Ovary (tissue), 9 donors: Measurements from ENCODE around the gene BIRC7. TPM values are rescaled to one million over a fixed set of nuclear protein-coding genes. Genes with fewer than 3 reads are reported as not detected.
"Not testable (repeated sequence)": the region's sequence is repeated elsewhere in the genome, so short reads cannot be mapped to it uniquely, and the experiment has no call there.

Experiments used
- DNase-seq, 5 donors: peaks; one replicate each; pipeline ENCODE4 v3.0.0-alpha.2; 2019 to 2020
- H3K27ac ChIP-seq, 2 donors: fragments of 200-600 bp; one replicate each; pipeline versions ENCODE4 v1.5.1 to v1.8.0; 2019 to 2022
- H3K27me3 ChIP-seq: fragments of 200-600 bp; one replicate; pipeline ENCODE4 v1.8.0; 2022
- H3K36me3 ChIP-seq: fragments of 200-600 bp; sonication (generic); one replicate; pipeline ENCODE4 v1.5.1; 2019
- H3K4me1 ChIP-seq: one replicate; pipeline ENCODE4 v1.8.1; 2013; ENCODE audit warnings: mild to moderate bottlenecking, moderate library complexity; ENCODE audit not compliant: insufficient read depth
- H3K4me3 ChIP-seq: fragments of 200-600 bp; sonication (generic); one replicate; pipeline ENCODE4 v1.5.1; 2017
- H3K9me3 ChIP-seq, 2 donors: fragments of 200-600 bp in 1 of 2; sonication (generic) in 1 of 2; one replicate each; pipeline versions ENCODE4 v1.5.1 to v1.8.1; 2013 to 2019; ENCODE audit warnings: mild to moderate bottlenecking in 1 of 2, moderate library complexity in 1 of 2
- EP300 ChIP-seq: sonication (generic); formaldehyde crosslinking; IDR thresholded peaks from one replicate; pipeline ENCODE4 v1.6.1; 2017; ENCODE audit warnings: antibody characterized with exemption
- POLR2A ChIP-seq: fragments of 450-650 bp; IDR thresholded peaks from one replicate; pipeline ENCODE4 v1.6.1; 2017; ENCODE audit warnings: antibody characterized with exemption, mild to moderate bottlenecking, moderate library complexity
- WGBS, 3 donors: extraction: QIAGEN DNeasy Blood & Tissue Kit in 1 of 3; methylation state at CpG; one replicate each; pipeline versions ENCODE4 v1.1.5 to v1.1.7; 2013 to 2017; 5-methylcytosine and 5-hydroxymethylcytosine counted together
- intact Hi-C, 4 donors: fragments of 100-400 bp; cut with DNase I; formaldehyde crosslinking; loops; one replicate each; pipeline versions ENCODE4 v1.11.0 to v1.15.1; 2022 to 2023
- polyA plus RNA-seq, 2 donors: library from polyadenylated mRNA; stranded (reverse); fragments of 200-250 nt in 1 of 2; fragments of 350-450 nt in 1 of 2; fragmentation: Illumina TruSeq in 1 of 2; extraction: RNeasy Lipid Tissue Mini Kit (QIAGEN cat#74804) in 1 of 2; gene quantifications; one replicate each; pipeline ENCODE4 v1.2.3, GENCODE V29; 2013 to 2014
- total RNA-seq, 7 donors: library from RNA; depleted of rRNA in 2 of 7; stranded (reverse); fragments of >200 nt in 2 of 7; fragmentation: NEBNext Ultra II Directional in 3 of 7; extraction: Animal tissue kit (Norgen Biotek cat#: 25700) in 3 of 7; gene quantifications; one replicate each; pipeline versions ENCODE4 v1.1.0 to v1.2.4, GENCODE V29; 2016 to 2023
- TF ChIP-seq, protein P1 (sequence below), 3 donors: fragments of 450-650 bp in 2 of 3; fragments of 200-600 bp in 1 of 3; IDR thresholded peaks; one replicate each; pipeline versions ENCODE4 v1.5.1 to v1.8.0; 2016 to 2022; ENCODE audit warnings: antibody characterized with exemption in 3 of 3, mild to moderate bottlenecking in 1 of 3
- donor health status: DM: no; HTN: no; CAD: no; lungs with moderate emphysema.
- donor health status: DM: no; HTN: no; CAD: no.
- donor health status: Bipolar disorder and iron deficiency.
- donor health status: DM: yes; HTN: yes; CAD: no.
- donor health status: DM: no; HTN: no; CAD: no.
- donor health status: DM: yes; HTN: yes; CAD: no.

The BIRC7 gene
- total and polyA plus RNA-seq, 9 donors = 0.60 to 1.1 TPM; not detected in 7

DNA sequence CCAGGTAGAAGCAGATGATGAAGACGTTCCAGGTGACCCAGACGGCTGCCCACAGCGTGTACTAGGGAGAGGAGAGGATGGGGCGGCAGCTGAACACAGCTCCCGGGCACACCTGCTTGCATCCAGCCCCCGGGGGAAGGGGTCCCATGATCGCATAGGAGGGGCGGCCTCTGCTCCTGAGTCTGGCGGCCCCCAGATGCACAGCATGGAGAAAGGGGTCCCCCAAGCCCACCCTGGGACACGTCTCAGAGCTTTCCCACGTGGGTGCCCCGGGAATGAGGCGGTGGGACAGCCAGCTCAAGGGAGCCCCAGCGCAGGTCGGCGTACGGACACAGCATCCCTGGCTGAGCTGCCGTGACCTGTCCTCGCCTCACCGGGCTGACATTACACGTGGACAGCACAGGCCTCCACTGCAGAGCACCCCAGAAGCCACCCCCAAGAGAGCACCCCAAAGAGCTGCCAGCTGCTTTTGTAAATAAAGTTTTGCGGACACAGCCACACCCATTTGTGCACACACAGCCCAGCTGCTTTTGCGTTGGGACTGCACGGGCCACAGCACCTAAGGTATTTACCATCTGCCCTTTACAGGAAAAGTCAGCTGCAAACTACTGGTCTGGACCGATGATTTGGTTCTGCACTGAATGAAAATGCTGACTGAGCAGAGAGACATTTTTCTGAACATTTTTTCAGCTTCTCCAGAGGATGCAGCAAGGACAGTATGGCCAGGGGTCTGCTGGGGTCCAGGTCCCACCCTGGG is 13.3 kb downstream of the BIRC7 start:
- TF ChIP-seq POLR2A (no peak), EP300 (no peak)
- TF ChIP-seq, protein P1, sequence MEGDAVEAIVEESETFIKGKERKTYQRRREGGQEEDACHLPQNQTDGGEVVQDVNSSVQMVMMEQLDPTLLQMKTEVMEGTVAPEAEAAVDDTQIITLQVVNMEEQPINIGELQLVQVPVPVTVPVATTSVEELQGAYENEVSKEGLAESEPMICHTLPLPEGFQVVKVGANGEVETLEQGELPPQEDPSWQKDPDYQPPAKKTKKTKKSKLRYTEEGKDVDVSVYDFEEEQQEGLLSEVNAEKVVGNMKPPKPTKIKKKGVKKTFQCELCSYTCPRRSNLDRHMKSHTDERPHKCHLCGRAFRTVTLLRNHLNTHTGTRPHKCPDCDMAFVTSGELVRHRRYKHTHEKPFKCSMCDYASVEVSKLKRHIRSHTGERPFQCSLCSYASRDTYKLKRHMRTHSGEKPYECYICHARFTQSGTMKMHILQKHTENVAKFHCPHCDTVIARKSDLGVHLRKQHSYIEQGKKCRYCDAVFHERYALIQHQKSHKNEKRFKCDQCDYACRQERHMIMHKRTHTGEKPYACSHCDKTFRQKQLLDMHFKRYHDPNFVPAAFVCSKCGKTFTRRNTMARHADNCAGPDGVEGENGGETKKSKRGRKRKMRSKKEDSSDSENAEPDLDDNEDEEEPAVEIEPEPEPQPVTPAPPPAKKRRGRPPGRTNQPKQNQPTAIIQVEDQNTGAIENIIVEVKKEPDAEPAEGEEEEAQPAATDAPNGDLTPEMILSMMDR (IDR thresholded peaks at IDR 0.05) = no peak
- 72 to 78% (median 78%) methylated on average over 25 of the region's 25 CpGs for WGBS, 3 donors
- H3K4me1 ChIP-seq = no peaks in the 10 kb centered on the region
- H3K36me3 ChIP-seq = no peaks in the 10 kb centered on the region
- no peaks in the 10 kb centered on the region for H3K9me3 ChIP-seq
- H3K4me3 ChIP-seq = no peak overlapping the region
- no peaks in the 10 kb centered on the region for H3K27me3 ChIP-seq
- H3K27ac ChIP-seq = no peak overlapping the region
- intact Hi-C loops = loop anchor here in 1 of 4 donors (10.0 kb wide), 1 partner anchor 194 kb away; no protein-coding TSS in a partner anchor
- no peak for DNase-seq

GRCh38 chr20:63249891-63250290 is 14.2 kb downstream of the BIRC7 start:
- TF ChIP-seq, protein P1 (IDR thresholded peaks at IDR 0.05) = no peak
- TF ChIP-seq EP300 (no peak), POLR2A (no peak)
- H3K9me3 ChIP-seq = no peaks in the 10 kb centered on the region
- intact Hi-C loops = loop anchor here in 1 of 4 donors (10.0 kb wide), 1 partner anchor 195 kb away; no protein-coding TSS in a partner anchor
- DNase-seq = no peak
- no peaks in the 10 kb centered on the region for H3K4me1 ChIP-seq
- no peak overlapping the region for H3K4me3 ChIP-seq
- no peak overlapping the region for H3K27ac ChIP-seq
- H3K36me3 ChIP-seq = no peaks in the 10 kb centered on the region
- H3K27me3 ChIP-seq = no peaks in the 10 kb centered on the region
- WGBS, 3 donors = 84 to 93% (median 92%) methylated on average over 15 of the region's 15 CpGs

GRCh38 chr20:63251350-63251749 is 15.6 kb downstream of the BIRC7 start:
- H3K9me3 ChIP-seq, H3K36me3 ChIP-seq, H3K27me3 ChIP-seq, H3K27ac ChIP-seq, intact Hi-C loops, H3K4me3 ChIP-seq, H3K4me1 ChIP-seq, DNase-seq: not testable (repeated sequence)
- WGBS, 3 donors = 32 to 48% (median 42%) methylated on average over 13 to 14 of the region's 14 CpGs

DNA sequence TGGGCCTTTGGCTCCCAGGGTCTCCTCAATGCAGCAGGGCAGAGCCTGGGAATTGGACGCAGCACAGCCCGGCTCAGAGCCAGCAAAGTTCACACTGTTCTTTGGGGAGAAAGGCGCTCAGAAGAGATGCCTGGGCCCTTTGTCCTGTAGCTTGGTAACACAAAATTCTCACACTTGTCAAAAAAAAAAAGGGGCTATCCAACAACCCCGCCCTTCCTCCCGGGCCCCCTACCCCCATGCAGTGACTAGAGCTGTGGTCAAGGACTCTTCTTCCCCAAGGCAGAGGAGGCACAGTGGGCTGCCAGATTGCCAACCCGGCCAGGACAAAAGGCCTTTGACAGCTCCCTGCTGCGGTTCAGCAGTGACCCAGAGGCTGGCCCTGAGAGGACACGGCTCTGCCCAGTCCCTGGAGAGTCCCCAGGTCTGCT is 16.6 kb downstream of the BIRC7 start:
- DNase-seq = no peak

GRCh38 chr20:63253065-63253437 is 17.3 kb downstream of the BIRC7 start:
- H3K27me3 ChIP-seq = no peaks in the 10 kb centered on the region
- no peak overlapping the region for H3K27ac ChIP-seq
- H3K4me1 ChIP-seq = no peaks in the 10 kb centered on the region
- 9 to 21% (median 14%) methylated on average over 15 to 16 of the region's 16 CpGs for WGBS, 3 donors
- H3K4me3 ChIP-seq = no peak overlapping the region
- intact Hi-C loops = no loop called here
- no peaks in the 10 kb centered on the region for H3K36me3 ChIP-seq
- no peaks in the 10 kb centered on the region for H3K9me3 ChIP-seq
- no peak for DNase-seq
- TF ChIP-seq POLR2A (no peak), EP300 (no peak)
- TF ChIP-seq, protein P1 (IDR thresholded peaks at IDR 0.05) = no peak

More for the DNA sequence above, 16.6 kb downstream of the BIRC7 start:
- Histone ChIP-seq H3K36me3 (no peaks in the 10 kb centered on the region), H3K27me3 (no peaks in the 10 kb centered on the region), H3K4me1 (no peaks in the 10 kb centered on the region), H3K27ac (no peak overlapping the region), H3K9me3 (no peaks in the 10 kb centered on the region), H3K4me3 (no peak overlapping the region)
- WGBS, 3 donors = 54 to 63% (median 63%) methylated on average over 8 of the region's 8 CpGs
- no peak for TF ChIP-seq POLR2A
- TF ChIP-seq, protein P1 (IDR thresholded peaks at IDR 0.05) = no peak
- intact Hi-C loops = no loop called here
